GM21423 (cell line): ENCODE data around the gene ADA.

Source experiments
- ATAC-seq: cut with Tn5 transposase; IDR thresholded peaks from one replicate; pipeline ENCODE4 v1.9.1; 2021; ENCODE audit warnings: mild to moderate bottlenecking, moderate library complexity; ENCODE audit not compliant: unreplicated experiment

The ADA gene

DNA sequence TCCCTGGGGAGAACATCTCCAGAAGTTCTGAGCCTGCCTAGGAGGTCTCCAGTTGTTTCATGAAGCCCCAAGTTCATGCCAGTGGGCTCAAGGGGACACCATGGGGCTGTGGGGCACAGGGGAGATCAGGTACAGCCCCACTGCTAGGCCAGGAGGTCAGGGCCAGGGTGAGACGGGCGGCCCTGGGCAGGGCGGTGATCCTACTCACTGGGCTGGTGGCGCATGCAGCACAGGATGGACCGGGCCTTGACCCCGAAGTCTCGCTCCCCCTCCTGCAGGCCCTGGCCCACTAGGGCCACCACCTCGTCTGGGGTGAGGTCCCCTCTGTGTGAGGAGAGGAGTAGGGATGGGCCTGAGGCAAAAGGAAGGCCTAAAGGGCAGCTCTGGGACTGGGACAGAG lies 26.1 kb downstream of the ADA start:
- no peak for ATAC-seq

DNA sequence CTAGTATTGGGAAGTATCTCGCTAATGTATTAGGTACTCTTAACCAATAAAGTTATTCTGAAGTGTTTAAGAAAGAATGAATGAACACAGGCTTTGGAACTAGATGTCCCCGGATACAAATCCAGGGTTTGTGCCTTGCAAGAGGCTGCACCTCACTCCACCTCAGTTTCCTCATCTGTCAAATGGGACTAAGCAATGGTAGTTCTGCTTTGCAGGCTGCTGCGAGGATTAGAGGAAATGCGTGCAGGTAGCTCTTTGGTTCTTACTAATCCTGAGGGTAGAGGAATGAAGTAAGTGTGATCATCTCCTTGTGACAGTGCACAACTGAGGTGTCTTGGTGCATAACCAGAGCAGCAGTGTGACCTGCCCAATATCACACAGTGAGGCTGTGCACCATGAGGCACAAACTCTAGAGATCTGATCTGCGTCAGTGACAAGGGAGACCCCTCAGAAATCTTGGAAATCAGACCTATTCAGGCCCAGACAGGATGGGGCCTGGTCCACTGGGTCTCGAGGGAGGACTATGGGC lies 26.7 kb downstream of the ADA start:
- ATAC-seq: no peak

DNA sequence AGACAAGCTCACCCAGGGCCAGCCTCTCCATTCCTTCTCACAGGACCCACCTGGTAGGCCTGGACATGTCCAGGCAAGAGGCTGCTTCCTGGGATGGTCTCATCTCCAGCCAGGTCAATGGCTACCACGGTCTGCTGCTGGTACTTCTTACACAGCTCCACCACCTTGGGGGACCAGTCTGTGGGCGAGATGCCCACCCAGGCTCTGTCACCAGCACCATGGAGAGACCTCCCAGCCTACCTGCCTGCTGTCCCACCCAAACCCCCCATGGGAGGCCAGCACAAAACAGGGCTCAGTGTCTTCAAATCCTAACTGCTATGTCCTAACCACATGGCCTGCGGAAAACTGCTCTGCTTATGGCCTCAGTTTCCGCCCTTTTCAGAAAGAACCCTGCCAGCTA lies 27.3 kb downstream of the ADA start:
- no peak for ATAC-seq

DNA sequence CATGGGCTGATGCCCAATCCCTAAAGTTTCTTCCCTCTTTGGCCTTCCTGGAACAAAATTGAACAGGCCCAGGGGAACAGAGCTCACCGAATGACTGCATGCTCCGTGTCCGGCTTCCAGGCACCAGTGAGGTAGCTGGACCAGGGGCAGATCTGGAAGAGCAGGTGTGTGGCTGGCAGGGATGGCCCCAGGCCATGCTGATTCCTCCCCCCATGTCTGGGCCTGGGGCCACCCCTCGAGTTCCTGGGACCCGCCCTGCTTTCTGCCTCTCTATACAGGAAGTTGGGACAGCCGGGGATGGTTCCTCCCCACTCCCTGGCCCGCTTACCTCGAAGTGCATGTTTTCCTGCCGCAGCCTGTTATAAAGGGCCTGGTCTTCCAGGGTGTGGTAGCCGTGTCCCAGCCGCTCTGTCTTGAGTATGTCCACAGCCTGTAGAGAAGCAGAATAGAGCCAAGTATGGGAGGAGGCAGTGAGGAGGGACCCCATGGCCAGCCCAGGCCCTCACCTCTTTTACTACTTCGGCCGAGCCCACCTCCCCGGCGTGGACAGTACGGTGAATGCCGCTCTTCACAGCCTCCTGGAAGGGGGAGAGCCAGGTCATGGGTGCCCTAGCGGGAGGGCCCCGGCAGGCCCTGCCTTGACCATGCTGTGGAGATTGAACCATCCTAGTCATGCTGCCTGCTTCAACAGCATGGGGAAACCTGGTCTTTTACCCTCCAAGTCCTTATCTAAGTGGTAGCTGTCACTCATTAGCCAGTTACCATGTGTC lies 28.8 kb downstream of the ADA start:
- ATAC-seq: no peak

DNA sequence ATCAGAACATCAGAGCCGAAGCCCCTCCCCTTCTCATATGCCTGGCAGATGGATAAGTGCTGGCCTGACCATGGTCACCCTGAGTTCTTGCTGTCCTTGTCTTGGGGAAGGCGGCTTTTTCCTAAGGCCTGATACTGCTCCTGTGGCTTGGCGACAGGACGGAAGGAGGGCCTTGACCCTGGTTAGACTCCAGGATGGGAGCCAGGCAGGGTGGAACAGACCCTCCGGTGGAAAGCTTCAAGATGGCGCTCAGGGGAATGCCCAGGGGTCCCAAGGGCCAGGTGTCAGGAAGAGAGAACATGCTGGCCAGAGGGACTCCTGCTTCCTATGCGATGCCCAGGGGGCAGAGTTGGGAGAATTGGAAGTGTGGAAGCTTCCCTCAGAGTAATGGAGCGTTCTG lies 29.6 kb downstream of the ADA start:
- ATAC-seq: no peak

DNA sequence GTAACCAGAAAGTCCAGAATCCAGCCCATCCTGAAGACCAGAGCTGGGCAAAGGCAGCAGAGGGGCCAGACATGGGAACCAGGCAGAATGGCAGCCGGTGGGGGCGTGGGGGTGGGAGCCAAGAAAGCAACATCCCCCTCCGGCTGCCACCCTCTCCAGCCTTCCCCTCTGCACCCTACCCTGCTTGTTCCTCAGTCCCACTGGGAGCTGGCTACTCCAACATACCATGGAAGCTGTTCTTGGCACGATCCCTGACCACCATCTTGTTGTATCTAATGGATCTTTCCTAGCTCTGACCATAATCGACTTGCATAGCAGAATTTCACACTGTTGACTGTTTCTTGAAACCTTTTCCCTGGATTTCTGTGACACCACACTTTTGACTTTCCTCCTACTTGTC lies 30.2 kb downstream of the ADA start:
- ATAC-seq: no peak

DNA sequence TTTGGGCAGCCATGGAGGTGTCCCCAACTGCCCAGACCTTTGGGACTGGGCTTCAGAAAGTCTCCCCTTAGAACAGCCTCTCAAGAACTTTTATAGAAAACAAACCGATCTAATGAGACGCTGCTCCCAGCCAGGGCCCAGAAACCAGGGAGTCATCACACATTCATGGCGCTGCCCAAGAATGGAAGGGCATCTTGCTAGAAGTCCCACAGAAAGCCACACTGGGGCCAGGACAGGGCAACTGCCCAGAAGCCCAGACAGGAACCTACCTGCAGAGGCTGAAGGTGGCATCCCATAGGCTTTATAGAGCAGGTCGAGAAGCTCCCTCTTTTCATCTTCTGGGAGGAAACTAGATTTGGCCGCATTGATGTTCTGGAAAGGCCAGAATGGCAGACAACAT lies 31.5 kb downstream of the ADA start:
- no peak for ATAC-seq

DNA sequence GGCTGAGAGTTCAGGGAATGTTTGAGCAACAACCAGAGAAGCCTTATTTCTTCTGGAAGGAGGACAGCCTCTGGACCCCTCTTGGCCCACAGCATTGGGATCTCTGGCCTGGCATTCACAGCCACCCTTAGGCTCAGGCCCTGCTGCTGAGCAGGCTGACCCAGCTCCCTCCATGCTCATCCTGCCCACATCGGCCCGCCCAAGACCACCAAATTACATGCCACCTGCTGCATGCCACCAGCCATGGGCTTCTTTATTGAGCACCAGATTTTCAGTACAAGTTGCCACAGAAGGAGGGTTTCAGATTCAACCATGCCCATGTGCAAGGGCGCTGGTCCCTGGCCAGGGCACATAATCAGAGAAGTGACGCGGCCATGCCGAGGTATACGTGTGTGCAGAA lies 32.2 kb downstream of the ADA start:
- no peak for ATAC-seq

DNA sequence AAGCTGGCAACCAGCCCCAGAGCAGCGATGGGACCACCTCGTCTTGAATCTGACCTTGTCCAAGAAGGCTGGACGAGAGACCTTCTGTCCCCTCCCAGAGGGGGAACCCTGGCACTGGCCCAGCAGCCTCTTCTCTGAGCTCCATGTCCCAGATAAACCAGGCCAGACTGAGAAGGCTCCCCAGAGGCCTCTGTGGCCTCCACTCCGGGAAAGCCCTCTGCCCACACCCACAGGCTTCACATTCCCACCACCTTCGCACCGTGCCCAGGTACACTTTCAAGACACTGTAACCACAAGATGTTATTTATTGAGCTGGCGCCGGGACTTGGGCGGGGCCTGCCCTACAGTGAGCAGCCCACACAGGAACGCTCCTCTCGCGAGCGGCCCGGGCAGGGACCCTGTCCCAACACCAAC lies 33.2 kb downstream of the ADA start:
- no peak for ATAC-seq

DNA sequence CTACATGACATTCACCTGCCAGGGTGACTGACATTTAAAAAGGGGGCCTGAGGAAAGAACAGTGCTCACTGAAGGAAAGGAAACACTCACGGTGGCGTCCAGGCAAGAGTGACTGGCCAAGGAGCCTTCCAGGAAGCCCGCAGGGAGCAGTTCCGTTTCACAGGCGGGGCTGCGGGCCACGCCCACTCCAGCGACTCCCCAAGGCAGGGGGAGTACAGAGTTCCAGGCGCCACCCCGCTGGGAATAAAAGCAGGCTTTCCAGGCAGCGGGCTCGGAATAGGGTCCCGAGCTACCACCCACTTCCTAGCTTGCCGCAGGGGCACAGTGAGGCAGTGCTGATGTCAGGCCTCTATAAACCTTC lies 34.9 kb downstream of the ADA start:
- no peak for ATAC-seq

DNA sequence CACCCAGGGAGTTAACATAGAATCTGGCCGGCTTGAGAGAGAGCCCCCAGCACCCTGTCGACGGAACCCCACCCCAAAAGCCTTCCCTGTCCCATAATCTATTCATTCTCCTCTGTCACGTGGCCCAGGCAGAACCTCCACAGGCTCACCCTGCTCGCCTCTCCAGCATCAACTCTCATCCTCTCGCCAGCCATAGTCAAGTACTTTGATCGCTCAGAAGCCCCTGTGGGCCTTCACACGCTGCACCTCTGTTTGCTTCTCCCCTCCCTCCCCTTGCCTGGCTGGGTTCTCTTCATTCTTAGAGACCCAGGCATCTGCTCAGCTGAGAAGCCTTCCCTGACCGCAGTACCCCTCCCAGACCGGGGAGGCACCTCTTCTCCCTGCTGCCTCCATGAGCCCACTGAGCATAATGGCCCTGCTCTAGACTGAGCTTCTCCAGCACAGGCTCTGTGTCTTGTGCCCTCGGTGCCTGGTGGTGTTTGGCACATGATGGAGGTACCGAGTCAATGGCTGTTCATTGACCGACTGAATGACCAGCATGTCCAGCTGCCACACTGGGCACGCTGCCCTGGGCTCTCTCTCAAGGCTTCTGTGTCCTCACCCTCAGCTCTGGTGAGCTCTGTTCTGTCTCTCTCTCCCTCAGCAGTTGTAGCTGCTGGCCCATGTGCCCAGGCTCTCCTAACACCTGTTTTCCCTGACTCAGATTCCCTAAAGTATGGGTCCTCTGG lies 35.5 kb downstream of the ADA start:
- ATAC-seq: no peak

DNA sequence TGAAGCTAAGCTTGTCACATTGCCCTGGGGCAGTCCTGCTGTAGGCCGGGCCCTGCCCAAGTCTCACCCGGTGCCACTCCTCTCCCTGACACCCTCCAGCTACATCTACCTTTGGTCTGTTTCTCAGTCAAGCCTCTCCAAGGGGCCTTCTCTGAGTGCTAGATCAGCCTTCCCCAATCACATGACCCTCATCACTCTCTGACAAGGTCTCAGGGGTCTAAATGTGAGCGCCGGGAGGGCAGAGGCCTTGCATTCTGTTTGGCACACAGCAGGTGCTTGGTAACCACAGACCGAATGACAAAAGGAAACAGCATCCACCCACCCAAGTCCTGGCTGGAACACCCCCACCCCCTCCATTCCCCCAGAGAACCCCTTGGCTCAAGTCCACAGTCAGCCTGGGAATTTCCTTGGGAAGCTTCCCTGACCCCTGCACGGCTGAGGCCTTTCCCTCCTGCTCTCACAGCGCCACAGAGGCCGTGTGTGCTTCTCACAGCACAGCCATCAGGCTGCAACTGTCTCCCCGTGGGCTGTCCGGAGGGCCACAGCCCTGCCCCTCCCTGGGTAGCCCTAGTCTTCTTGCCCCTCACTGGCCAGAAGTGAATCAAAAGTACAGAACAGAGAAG lies 36.2 kb downstream of the ADA start:
- no peak for ATAC-seq

DNA sequence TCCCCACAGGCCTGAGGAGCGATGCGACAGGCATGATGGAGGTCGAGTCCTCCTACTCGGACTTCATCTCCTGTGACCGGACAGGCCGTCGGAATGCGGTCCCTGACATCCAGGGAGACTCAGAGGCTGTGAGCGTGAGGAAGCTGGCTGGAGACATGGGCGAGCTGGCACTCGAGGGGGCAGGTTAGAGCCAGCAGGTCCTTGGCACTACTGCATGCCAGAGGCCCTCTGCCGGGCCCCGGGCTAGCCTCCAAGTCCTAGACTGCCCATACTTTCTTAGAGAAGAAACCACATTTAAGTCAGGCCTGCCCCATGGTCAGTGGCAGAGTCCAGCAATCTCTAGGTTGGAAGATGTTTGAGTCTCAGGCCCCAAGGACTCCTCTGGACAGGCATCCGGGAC lies 37.0 kb downstream of the ADA start:
- ATAC-seq: no peak

DNA sequence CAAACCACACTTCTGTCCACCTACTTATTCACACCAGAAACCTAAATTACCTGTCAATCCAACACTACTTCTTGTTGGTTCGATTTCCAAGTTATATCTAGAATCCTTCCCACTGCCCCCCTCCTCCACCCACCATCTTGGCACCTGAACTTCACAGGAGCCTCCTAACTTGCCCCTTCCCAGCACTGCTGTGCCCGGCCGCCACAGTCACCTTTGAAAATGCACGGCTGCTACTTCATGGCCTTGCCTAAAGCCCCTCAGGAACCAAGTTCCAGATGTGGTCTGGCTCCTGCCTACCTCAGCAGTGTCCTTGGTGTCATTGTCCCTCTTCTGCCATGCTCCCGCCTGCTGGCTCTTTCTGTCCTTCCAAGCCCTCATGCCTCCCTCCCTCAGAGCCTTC lies 37.9 kb downstream of the ADA start:
- ATAC-seq: no peak

DNA sequence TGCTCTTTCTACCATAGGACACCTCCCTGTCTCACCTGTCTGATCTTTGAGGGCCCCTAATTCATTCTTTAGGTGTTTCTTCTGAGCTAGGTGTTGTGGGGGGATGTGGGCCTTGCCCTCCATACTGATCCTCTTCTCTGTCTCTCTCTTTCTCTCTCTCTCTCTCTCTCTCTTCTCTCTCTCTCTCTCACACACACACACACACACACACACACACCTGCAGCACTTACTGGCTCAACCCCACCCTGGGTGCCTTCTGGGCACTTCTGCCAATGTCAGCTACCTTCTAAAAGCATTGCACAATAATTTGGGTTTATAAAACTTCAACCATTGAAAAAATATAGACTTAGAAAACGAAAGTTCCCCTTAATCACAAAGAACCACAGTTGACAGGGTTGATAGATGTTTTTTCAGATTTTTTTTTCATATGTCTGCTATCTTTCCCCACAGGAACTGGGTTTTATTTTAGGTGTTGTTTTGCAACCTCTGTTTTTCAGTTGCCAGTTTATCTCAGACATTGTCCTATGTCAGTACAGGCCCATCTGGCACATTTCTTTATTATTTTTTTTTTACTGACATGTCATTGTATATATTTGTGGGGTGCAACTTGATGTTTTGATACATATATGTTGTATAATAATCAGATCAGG lies 41.1 kb downstream of the ADA start:
- no peak for ATAC-seq

DNA sequence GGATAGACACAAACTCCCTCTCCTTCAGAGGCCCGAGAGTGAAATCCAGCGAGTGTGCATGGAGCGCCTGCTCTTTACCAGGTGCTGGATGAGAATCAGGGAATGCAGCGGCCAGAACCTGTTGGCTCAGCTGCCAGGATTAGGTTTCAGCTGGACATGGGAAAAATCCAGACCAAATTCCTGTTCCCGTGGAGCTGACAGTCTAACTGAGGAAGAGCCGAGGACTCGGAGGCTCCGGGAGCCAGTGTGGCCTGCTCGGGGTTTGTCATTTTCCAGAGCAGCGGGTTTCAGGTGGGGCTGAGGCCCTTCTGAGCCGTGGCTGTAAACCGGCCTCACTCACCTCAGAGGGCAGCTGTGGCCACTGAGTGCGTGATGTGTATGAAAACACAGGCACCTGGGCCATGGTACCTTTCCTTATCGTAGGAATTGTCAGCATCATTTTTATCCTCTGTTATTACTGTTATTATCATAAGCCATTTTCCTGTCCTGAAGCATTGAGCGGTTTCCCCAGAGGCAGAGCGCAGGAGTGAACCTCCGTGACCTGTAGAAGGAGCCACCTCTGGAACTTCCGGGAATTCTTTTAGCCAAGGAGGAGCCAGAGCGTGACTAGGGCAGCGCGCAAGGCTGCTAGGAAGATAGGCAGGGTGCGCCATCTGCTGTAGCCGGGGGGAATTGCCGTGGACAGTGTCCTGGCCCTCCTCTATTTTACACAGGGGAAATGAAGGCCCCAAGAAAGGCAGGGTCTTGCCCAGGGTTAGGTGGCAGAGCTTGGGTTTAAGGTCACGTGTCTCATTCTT lies 41.8 kb downstream of the ADA start:
- ATAC-seq: peak; percentile 84

DNA sequence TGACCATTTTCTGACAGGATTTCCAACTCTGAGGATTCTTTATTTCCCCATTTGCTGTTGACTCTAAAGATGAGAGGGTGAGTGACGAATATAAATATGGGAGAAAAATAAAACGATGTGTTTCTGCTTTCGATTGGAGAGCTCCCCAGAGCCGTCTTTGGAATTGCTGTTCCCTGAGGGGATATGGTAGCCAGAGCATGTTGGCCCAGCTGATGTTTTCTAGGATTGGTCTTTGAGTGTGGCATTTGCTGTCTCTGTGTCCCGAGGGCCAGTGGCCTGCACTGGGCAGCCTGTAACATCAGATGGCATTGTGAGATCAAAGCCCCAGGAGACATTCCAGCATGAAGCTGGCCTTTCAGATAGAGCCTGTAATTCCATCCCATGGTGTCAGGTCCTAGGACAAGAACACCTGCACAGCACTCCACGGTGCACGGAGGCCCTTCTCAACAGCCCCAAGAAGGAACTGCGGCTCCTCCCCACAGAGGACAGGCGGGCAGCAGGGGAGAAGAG lies 42.4 kb downstream of the ADA start:
- ATAC-seq: no peak

DNA sequence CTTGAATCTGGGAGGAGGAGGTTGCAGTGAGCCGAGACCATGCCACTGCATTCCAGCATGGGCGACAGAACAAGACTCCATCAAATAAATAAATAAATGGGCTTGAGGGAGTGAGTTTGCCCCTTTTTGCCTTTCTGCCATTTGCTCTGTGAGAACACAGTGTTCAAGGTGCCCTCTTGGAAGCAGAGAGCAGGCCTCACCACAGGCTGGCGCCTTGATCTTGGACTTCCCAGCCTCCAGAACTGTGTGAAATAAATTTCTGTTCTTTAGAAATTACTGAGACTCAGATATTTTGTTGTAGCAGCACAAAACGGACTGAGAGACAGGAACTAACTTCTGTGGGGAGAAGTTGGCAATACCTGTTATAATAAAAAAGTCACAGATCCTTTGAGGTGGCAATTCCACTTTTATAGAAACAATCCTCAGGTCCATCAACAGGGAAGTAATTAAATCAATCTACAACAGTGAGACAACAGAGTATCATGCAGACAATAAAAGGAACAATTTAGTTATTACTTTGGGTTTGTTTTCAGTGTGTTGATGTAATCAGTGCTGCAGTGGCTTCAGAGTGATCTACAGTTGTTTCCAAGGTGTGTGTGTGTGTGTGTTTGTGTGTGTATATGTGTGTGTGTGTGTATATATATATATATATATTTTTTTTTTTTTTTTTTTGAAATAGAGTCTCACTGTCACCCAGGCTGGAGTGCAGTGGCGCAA lies 44.6 kb downstream of the ADA start:
- ATAC-seq: no peak

DNA sequence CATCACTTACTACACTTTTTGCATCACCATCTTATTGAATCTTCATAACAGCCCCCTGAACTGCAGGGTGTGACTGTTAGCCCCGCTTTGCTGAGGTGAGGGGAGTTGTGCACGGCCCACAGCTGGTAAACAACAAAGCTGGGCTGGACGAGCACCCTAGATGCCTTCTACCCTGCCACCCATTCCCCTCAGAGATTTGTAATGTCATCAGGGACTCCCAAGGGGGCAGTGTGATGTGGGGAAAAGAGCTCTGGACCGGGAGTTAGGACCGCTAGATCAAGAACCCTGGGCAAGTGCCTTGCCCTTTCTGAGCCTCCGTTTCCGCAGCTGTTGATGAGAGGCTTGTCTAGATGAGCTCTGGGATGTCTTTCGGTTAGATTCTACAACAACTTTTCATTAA lies 48.2 kb downstream of the ADA start:
- ATAC-seq: no peak

DNA sequence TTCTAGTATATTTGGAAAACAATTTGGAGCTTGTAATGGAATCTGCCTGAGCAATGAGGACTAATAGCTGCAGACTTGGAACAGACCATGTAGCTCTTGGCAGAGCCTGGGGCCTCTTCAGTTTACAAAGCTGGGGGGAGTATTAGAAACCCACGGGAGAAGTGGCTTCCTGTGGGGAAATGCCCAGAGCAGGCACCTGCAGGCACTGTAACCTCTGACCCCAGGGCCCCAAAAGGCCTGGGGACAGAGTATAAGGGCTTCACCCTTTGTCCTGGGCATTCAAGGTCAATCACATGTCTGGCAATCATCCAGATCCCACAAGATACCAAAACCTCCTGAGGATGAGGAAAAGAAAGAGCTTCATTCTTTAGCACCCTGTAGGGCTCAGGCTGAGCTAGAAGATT lies 49.7 kb downstream of the ADA start:
- no peak for ATAC-seq
